GM23338 (cell line): ENCODE measurements around the gene CD99L2.
"Not testable (repeated sequence)": the region's sequence is repeated elsewhere in the genome, so short reads cannot be mapped to it uniquely, and the experiment has no call there.

ENCODE experiments used
- CREB1 ChIP-seq: fragments of 250-450 bp; sonication (Bioruptor Pico); IDR thresholded peaks from 2 replicates; pipeline ENCODE4 v1.5.0; 2020; ENCODE audit warnings: low read depth, mild to moderate bottlenecking, moderate library complexity
- ETS1 ChIP-seq: IDR thresholded peaks from 2 replicates; pipeline ENCODE4 v1.6.1; 2016; ENCODE audit warnings: antibody characterized with exemption
- EZH2 ChIP-seq: fragments of 200-600 bp; sonication (generic); IDR thresholded peaks from one replicate; pipeline ENCODE4 v1.8.0; 2017; ENCODE audit warnings: antibody characterized with exemption, mild to moderate bottlenecking, low read depth; ENCODE audit not compliant: unreplicated experiment
- EZH2phosphoT487 ChIP-seq: fragments of 200-600 bp; sonication (generic); IDR thresholded peaks from one replicate; pipeline ENCODE4 v1.8.1; 2018; ENCODE audit warnings: antibody characterized with exemption; ENCODE audit not compliant: unreplicated experiment
- POLR2AphosphoS5 ChIP-seq: IDR thresholded peaks from 2 replicates; pipeline ENCODE4 v1.6.1; 2016; ENCODE audit warnings: antibody characterized with exemption, low read depth
- REST ChIP-seq: IDR thresholded peaks from one replicate; pipeline ENCODE4 v1.6.1; 2018; ENCODE audit warnings: antibody characterized with exemption; ENCODE audit not compliant: unreplicated experiment
- STAT1 ChIP-seq: IDR thresholded peaks from one replicate; pipeline ENCODE4 v1.6.1; 2016; ENCODE audit warnings: antibody characterized with exemption; ENCODE audit not compliant: unreplicated experiment
- TF ChIP-seq, protein P1 (sequence below), 2 experiments: fragments of 200-600 bp in 1 of 2; sonication (generic) in 1 of 2; conservative IDR thresholded peaks; 2 replicates each; pipeline versions ENCODE4 v1.5.1 to v1.6.1; 2016 to 2017; ENCODE audit warnings: antibody characterized with exemption in 2 of 2, low read depth in 2 of 2, mild to moderate bottlenecking in 2 of 2, moderate library complexity in 1 of 2

DNA sequence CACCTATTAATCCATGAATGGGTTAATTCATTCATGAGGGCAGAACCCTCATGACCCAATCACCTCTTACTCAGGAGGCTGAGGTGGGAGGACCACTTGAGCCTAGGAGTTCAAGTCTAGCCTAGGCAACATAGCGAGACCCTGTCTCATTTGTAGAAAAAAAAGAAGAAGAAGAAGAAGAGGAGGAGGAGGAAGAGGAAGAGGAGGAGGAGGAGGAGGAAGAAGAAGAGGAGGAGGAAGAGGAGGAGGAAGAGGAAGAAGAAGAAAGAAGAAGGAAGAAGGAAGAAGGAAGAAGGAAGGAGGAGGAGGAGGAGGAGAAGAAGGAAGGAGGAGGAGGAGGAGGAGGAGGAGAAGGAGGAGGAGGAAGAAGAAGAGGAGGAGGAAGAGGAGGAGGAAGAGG, 74.6 kb downstream of the CD99L2 start:
- TF ChIP-seq, protein P1, sequence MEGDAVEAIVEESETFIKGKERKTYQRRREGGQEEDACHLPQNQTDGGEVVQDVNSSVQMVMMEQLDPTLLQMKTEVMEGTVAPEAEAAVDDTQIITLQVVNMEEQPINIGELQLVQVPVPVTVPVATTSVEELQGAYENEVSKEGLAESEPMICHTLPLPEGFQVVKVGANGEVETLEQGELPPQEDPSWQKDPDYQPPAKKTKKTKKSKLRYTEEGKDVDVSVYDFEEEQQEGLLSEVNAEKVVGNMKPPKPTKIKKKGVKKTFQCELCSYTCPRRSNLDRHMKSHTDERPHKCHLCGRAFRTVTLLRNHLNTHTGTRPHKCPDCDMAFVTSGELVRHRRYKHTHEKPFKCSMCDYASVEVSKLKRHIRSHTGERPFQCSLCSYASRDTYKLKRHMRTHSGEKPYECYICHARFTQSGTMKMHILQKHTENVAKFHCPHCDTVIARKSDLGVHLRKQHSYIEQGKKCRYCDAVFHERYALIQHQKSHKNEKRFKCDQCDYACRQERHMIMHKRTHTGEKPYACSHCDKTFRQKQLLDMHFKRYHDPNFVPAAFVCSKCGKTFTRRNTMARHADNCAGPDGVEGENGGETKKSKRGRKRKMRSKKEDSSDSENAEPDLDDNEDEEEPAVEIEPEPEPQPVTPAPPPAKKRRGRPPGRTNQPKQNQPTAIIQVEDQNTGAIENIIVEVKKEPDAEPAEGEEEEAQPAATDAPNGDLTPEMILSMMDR (conservative IDR thresholded peaks at IDR 0.05; ENCODE audit: low read depth in 2 of 2) = not testable (repeated sequence)
- TF ChIP-seq POLR2AphosphoS5, REST, STAT1, ETS1, CREB1, EZH2phosphoT487, EZH2: not testable (repeated sequence)
